Activated naive CD4-positive, alpha-beta T cell treated with anti-CD3 and anti-CD28 coated beads, Interleukin-2, amount 10 ng/mL, durations not matched to agents 7 days and 5 days (primary cell): ENCODE results near the gene FOXO3.
A peak's percentile ranks its signal among the peaks of the same experiment; 100 is the strongest.

Source experiments
- CTCF ChIA-PET: fragments of 350-600 bp; sonication (Branson Sonifier 250); formaldehyde crosslinking; loops from one replicate; lab custom pipeline; 2021; ENCODE audit warnings: antibody characterized with exemption; lab: Charles Lee
- DNase-seq: peaks from one replicate; pipeline ENCODE4 v3.0.0-alpha.2; 2020
- H3K27ac Mint-ChIP-seq: one replicate; pipeline ENCODE4 v1.8.0; 2021; ENCODE audit warnings: mild to moderate bottlenecking, moderate library complexity, mixed read lengths
- H3K27me3 Mint-ChIP-seq: one replicate; pipeline ENCODE4 v1.8.0; 2021; ENCODE audit warnings: mild to moderate bottlenecking, mixed read lengths
- H3K36me3 Mint-ChIP-seq: one replicate; pipeline ENCODE4 v1.8.0; 2021; ENCODE audit warnings: mixed read lengths
- H3K4me1 Mint-ChIP-seq: one replicate; pipeline ENCODE4 v1.8.0; 2021; ENCODE audit warnings: mixed read lengths
- H3K4me3 Mint-ChIP-seq: one replicate; pipeline ENCODE4 v1.8.0; 2021; ENCODE audit warnings: mild to moderate bottlenecking, moderate library complexity, mixed read lengths
- H3K9me3 Mint-ChIP-seq: one replicate; pipeline ENCODE4 v1.8.0; 2021; ENCODE audit warnings: mixed read lengths

FOXO3 gene

GRCh38 chr6:108587258-108588059 lies 26.7 kb downstream of the FOXO3 start:
- CTCF ChIA-PET, result no interaction called here
- DNase-seq, result no peak
- Mint-ChIP-seq H3K4me1 (peaks cover 37% of the 10 kb centered on the region), H3K36me3 (no peaks in the 10 kb centered on the region), H3K27ac (no peak overlapping the region), H3K9me3 (no peaks in the 10 kb centered on the region), H3K27me3 (no peaks in the 10 kb centered on the region), H3K4me3 (no peak overlapping the region)

- Mint-ChIP-seq H3K36me3 (peaks cover 4% of the 10 kb centered on the region), H3K4me1 (peaks cover 39% of the 10 kb centered on the region), H3K4me3 (no peak overlapping the region), H3K9me3 (no peaks in the 10 kb centered on the region), H3K27ac (no peak overlapping the region), H3K27me3 (no peaks in the 10 kb centered on the region)
- CTCF ChIA-PET, result no interaction called here
- no peak for DNase-seq
These were observed 27.9 kb downstream of the FOXO3 start for GRCh38 chr6:108588586-108588985.

- no peak for DNase-seq
- Mint-ChIP-seq H3K9me3 (no peaks in the 10 kb centered on the region), H3K36me3 (peaks cover 4% of the 10 kb centered on the region), H3K27me3 (no peaks in the 10 kb centered on the region), H3K4me1 (peaks cover 36% of the 10 kb centered on the region), H3K4me3 (no peak overlapping the region), H3K27ac (no peak overlapping the region)
- CTCF ChIA-PET, result no interaction called here
These were observed 28.6 kb downstream of the FOXO3 start for GRCh38 chr6:108589244-108589791.

- Mint-ChIP-seq H3K4me1 (peaks cover 36% of the 10 kb centered on the region), H3K27ac (no peak overlapping the region), H3K9me3 (no peaks in the 10 kb centered on the region), H3K27me3 (no peaks in the 10 kb centered on the region), H3K4me3 (no peak overlapping the region), H3K36me3 (peaks cover 4% of the 10 kb centered on the region)
- CTCF ChIA-PET, result no interaction called here
- no peak for DNase-seq
These were observed 30.5 kb downstream of the FOXO3 start for GRCh38 chr6:108591040-108591816.

GRCh38 chr6:108592371-108593337 lies 31.9 kb downstream of the FOXO3 start:
- CTCF ChIA-PET, result no interaction called here
- H3K9me3 Mint-ChIP-seq, result no peaks in the 10 kb centered on the region
- H3K27ac Mint-ChIP-seq, result peak overlapping the region; percentile 7
- no peak overlapping the region for H3K4me3 Mint-ChIP-seq
- H3K36me3 Mint-ChIP-seq, result peaks cover 4% of the 10 kb centered on the region
- peak; percentile 69 for DNase-seq
- H3K4me1 Mint-ChIP-seq, result peaks cover 36% of the 10 kb centered on the region
- H3K27me3 Mint-ChIP-seq, result no peaks in the 10 kb centered on the region

- Mint-ChIP-seq H3K27ac (no peak overlapping the region), H3K27me3 (no peaks in the 10 kb centered on the region), H3K4me1 (peaks cover 27% of the 10 kb centered on the region), H3K9me3 (no peaks in the 10 kb centered on the region), H3K4me3 (no peak overlapping the region), H3K36me3 (peaks cover 4% of the 10 kb centered on the region)
- CTCF ChIA-PET, result no interaction called here
- no peak for DNase-seq
These were observed 33.4 kb downstream of the FOXO3 start for GRCh38 chr6:108594151-108594550.

GRCh38 chr6:108594640-108595039 lies 33.9 kb downstream of the FOXO3 start:
- Mint-ChIP-seq H3K4me1 (peaks cover 22% of the 10 kb centered on the region), H3K4me3 (no peak overlapping the region), H3K9me3 (no peaks in the 10 kb centered on the region), H3K27ac (no peak overlapping the region), H3K36me3 (peaks cover 4% of the 10 kb centered on the region), H3K27me3 (no peaks in the 10 kb centered on the region)
- no peak for DNase-seq
- CTCF ChIA-PET, result no interaction called here

- CTCF ChIA-PET, result no interaction called here
- Mint-ChIP-seq H3K9me3 (no peaks in the 10 kb centered on the region), H3K4me1 (peaks cover 13% of the 10 kb centered on the region), H3K36me3 (peaks cover 4% of the 10 kb centered on the region), H3K4me3 (no peak overlapping the region), H3K27ac (no peak overlapping the region), H3K27me3 (no peaks in the 10 kb centered on the region)
- DNase-seq, result no peak
These were observed 36.2 kb downstream of the FOXO3 start for GRCh38 chr6:108596956-108597355.

- no peak overlapping the region for H3K27ac Mint-ChIP-seq
- H3K9me3 Mint-ChIP-seq, result no peaks in the 10 kb centered on the region
- H3K27me3 Mint-ChIP-seq, result no peaks in the 10 kb centered on the region
- peaks cover 3% of the 10 kb centered on the region for H3K36me3 Mint-ChIP-seq
- H3K4me3 Mint-ChIP-seq, result no peak overlapping the region
- peaks cover 6% of the 10 kb centered on the region for H3K4me1 Mint-ChIP-seq
- no peak for DNase-seq
- CTCF ChIA-PET, result no interaction called here
These were observed 37.0 kb downstream of the FOXO3 start for GRCh38 chr6:108597572-108598304.

- CTCF ChIA-PET, result no interaction called here
- no peak overlapping the region for H3K4me3 Mint-ChIP-seq
- no peaks in the 10 kb centered on the region for H3K9me3 Mint-ChIP-seq
These were observed 37.7 kb downstream of the FOXO3 start for GRCh38 chr6:108598305-108598863.

GRCh38 chr6:108604156-108604555 lies 43.4 kb downstream of the FOXO3 start:
- Mint-ChIP-seq H3K4me1 (no peaks in the 10 kb centered on the region), H3K36me3 (no peaks in the 10 kb centered on the region), H3K27ac (no peak overlapping the region), H3K4me3 (no peak overlapping the region), H3K27me3 (no peaks in the 10 kb centered on the region), H3K9me3 (no peaks in the 10 kb centered on the region)
- no peak for DNase-seq
- CTCF ChIA-PET, result no interaction called here

More at GRCh38 chr6:108598305-108598863, 37.7 kb downstream of the FOXO3 start:
- no peaks in the 10 kb centered on the region for H3K36me3 Mint-ChIP-seq
- no peak overlapping the region for H3K27ac Mint-ChIP-seq
- DNase-seq, result no peak
- no peaks in the 10 kb centered on the region for H3K27me3 Mint-ChIP-seq
- H3K4me1 Mint-ChIP-seq, result no peaks in the 10 kb centered on the region

GRCh38 chr6:108606250-108606690 lies 45.6 kb downstream of the FOXO3 start:
- Mint-ChIP-seq H3K36me3 (no peaks in the 10 kb centered on the region), H3K4me1 (no peaks in the 10 kb centered on the region), H3K27ac (no peak overlapping the region), H3K27me3 (no peaks in the 10 kb centered on the region), H3K4me3 (no peak overlapping the region), H3K9me3 (no peaks in the 10 kb centered on the region)
- CTCF ChIA-PET, result no interaction called here
- DNase-seq, result no peak
